ENCODE measurements around the gene SIGLEC9.

Gene SIGLEC9

DNA sequence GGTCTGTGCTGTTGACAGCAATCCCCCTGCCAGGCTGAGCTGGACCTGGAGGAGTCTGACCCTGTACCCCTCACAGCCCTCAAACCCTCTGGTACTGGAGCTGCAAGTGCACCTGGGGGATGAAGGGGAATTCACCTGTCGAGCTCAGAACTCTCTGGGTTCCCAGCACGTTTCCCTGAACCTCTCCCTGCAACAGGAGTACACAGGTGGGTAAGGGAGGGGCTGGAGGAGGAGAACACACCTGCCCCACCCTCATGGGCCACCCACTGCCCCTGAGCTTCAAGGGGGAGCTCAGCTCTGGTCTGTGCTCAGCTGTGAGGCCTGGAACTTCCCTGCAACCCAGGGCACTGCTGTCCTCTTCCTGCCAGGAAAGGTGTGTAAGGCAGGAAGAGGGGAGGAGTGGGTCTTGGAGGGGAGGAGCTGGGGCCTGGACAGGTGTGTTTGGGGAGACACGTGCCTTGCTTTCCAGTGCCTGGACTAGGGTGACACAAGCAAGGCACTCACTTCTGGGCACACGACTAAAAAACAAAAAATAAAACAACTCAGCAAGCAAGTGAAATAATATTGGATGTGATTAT is 21.3 kb downstream of the SIGLEC9 start:
- DNase-seq (ENCODE audit: low spot score) = no peak

- DNase-seq (ENCODE audit: low spot score) = no peak
These were observed 22.0 kb downstream of the SIGLEC9 start for GRCh38 chr19:51146751-51147150.

DNA sequence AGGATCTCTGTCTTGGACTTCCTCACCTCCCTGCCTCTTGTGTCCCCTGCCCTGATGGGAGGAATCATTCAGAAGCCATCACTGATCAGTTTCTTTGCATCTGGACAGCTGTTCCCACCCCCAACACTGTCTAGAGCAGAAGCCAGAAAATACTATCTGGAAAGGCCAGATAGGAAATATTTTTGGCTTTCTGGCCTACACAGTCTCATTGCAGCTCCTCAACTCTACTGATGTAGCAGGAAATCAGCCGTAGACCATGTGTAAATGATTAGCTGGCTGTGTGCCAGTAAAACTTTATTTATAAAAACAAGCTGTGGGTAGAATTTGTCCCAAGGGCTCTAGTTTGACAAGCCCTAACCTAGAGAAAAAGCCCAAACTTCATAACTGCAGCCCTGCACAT is 23.0 kb downstream of the SIGLEC9 start:
- peak; percentile 8 for DNase-seq (ENCODE audit: low spot score)

- no peak for DNase-seq (ENCODE audit: low spot score)
These were observed 23.9 kb downstream of the SIGLEC9 start for GRCh38 chr19:51148580-51148979.

GRCh38 chr19:51150627-51151026 is 25.9 kb downstream of the SIGLEC9 start:
- DNase-seq (ENCODE audit: low spot score) = no peak

DNA sequence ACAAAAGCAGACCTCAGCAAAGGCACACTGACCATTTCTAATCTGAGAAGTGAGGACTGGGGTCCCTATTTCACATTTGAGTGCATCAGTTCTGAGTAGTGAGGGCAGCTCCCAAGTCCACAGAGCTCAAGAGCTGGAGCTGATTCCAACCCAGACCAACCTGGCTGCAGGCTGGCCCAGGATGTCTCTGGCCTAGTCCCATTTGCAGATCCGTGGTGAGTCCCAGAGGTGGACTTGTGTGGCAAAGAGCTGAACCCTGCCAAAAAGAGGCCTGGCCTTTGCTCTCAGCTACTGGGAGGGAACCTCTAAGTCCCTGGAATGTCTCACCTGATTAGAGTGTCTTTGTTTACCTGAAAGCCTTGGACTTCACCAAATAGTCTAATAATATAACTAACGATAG is 32.0 kb downstream of the SIGLEC9 start:
- DNase-seq (ENCODE audit: low spot score) = no peak

DNA sequence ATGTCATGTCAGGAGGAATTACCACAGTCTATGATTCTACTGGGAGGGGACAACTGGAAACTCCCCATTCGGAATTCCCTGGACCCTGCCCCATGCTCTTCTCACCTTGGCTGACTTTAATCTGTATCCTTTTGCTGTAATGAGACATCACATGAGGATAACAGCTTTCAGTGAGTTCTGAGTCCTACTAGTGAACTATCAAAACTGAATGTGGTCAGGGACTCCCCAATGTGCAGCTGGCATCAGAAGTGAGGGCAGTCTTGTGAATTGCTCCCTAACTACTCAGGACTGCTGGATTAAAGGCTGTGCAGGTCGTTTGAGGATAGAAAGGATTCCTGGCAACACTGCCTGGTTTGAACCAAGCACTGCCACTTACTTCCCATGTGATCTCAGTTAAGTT is 32.6 kb downstream of the SIGLEC9 start:
- DNase-seq (ENCODE audit: low spot score) = no peak

GRCh38 chr19:51158474-51159129 is 33.9 kb downstream of the SIGLEC9 start:
- DNase-seq (ENCODE audit: low spot score) = peak; percentile 70

- no peak for DNase-seq (ENCODE audit: low spot score)
These were observed 35.0 kb downstream of the SIGLEC9 start for GRCh38 chr19:51159656-51160055.

- no peak for DNase-seq (ENCODE audit: low spot score)
These were observed 36.6 kb downstream of the SIGLEC9 start for GRCh38 chr19:51161266-51161665.

DNA sequence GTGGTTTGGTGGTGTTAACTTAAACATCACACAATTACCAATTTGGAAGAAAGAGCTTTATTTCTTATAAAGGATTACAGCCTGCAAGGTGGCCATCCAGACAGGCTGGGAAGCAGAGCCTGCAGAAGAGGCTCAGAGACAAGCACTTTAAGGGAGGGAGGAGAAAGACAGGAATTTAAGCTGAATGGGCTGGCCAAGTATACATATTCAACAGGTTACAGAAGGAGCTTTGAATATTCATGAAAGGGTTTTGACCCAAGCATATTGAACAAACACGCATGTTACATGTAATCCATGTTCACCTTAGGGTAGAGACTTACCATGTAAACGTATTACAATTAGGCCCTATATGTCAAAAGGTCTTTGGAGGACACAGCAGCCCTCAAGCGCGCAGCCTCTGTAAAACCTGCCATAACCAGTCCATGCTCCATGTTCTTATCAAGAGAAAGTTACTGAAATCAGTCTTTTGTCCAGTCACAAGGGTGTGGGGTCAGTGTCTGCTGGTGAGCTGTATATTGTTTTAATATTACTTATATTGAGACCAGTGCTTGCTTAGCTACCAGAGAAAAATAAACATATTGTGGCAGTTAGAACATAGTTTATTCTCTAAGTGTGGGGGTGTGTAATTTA is 37.3 kb downstream of the SIGLEC9 start:
- DNase-seq (ENCODE audit: low spot score) = no peak

DNA sequence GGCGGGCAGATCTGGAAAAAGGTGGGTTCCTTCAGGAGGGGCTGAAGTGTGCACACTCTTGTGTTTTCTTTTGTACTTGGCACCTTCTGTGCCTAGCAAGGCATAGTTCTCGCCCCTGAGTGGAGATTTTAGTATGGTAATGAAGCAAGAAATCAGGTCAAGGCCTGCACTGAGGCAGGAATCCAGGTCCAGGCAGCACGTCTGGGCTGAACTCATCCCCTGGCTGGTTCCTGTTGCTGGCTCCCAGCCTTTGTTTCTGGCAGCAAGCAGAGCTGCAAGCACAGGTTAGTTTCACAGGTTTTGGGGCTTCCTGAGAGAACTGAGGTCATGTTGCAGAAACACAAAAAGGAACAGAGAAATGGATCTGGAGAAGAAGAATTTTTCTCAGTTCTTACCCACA is 38.6 kb downstream of the SIGLEC9 start:
- no peak for DNase-seq (ENCODE audit: low spot score)

DNA sequence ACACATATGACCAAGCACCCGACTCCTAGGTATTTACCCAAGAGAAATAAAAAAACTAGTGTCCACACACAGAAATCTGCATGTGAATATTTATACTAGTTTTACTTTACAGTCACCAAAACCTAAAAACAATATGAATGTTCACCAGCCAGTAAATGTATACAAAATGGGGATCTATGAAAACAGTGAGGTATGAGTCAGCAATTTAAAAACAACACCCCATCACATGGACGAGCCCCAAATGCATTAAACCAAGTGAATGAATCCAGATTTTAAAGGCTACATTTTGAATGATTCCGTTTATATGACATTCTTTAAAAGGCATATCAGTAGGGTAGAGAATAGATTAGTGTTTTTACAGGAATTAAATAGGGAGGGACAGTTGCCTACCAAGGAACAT is 39.5 kb downstream of the SIGLEC9 start:
- DNase-seq (ENCODE audit: low spot score) = no peak

- no peak for DNase-seq (ENCODE audit: low spot score)
These were observed 42.3 kb downstream of the SIGLEC9 start for GRCh38 chr19:51166846-51167490.

DNA sequence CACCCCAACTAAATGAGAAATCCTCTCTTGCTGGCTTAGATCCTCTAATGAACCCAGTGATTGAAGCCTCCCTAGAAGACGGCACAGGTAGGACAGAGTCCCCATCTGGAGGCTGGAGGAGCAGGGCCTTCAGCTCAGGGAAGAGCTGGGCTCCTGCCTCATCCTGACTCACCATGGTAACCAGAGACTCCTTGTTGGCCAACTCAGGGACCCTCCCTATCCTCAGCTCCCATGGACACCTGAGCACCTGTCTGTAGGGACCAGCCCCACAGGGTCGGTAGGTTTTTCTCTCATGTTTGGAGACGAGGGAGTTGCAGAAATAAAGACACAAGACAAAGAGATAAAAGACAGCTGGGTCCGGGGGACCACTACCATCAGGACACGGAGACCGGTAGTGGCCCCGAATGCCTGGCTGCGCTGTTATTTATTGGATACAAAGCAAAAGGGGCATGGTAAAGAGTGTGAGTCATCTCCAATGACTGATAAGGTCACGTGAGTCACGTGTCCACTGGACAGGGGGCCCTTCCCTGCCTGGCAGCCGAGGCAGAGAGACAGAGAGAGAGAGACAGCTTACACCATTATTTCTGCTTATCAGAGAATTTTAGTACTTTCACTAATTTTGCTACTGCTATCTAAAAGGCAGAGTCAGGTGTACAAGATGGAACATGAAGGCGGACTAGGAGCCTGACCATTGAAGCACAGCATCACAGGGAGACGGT is 44.0 kb downstream of the SIGLEC9 start:
- DNase-seq (ENCODE audit: low spot score) = no peak

DNA sequence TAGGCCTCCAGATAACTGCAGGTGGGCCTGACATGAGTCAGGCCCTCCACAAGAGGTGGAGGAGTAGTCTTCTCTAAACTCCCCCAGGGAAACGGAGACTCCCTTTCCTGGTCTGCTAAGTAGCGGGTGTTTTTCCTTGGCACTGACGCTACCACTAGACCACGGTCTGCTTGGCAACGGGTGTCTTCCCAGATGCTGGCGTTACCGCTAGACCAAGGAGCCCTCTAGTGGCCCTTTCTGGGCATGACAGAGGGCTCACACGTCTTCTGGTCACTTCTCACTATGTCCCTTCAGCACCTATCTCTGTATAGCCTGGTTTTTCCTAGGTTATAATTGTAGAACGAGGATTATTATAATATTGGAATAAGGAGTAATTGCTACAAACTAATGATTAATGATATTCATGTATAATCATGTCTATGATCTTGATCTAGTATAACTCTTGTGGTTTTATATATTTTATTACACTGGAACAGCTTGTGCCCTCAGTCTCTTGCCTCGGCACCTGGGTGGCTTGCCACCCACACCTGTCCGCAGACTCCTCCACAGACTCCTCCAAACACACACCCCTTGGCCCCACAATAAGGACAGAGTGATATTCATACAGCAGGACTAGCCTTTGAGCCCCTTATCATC is 44.7 kb downstream of the SIGLEC9 start:
- DNase-seq (ENCODE audit: low spot score) = peak; percentile 60

DNA sequence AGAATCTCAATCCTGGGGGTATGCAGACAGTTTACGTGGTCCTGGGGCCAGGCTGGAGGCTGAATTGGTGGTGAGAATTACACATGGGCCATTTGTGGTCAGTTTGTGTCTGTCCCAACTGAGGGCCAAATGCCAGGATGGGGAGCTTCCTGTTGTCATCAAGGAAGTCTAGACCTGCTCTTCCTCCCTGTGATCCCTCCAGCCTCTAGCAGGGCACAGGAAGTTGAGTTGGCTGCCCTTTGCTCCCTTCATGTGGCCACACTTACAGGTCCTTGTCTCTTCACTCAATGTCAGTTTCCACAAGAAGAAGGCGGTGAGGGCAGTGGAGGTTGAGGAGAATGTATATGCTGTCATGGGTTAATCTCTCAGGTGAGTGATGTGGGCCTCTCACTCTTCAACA is 47.5 kb downstream of the SIGLEC9 start:
- DNase-seq (ENCODE audit: low spot score) = no peak

- no peak for DNase-seq (ENCODE audit: low spot score)
These were observed 49.0 kb downstream of the SIGLEC9 start for GRCh38 chr19:51173681-51174080.

DNA sequence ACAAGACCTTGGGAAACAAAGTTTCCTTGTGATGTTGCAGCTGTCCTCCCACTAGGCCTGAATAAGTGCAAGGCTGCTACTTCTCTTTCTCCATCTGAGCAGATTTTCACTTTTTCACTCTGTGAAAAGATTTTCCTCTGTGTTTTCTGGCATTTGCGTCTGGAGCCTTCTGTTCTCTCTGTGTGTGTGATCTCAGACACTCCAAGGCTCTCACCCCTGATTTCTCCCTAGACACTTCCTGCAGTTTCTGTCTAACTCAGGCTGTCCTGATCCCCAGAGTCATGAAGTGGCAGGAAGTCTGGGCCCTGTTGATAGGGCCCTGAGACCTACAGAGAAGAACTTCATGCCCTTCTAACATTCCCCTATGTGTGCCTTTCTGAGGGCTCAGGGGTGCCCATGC is 54.5 kb downstream of the SIGLEC9 start:
- no peak for DNase-seq (ENCODE audit: low spot score)
